Measurements from ENCODE around the gene AOPEP.

Gene AOPEP

DNA sequence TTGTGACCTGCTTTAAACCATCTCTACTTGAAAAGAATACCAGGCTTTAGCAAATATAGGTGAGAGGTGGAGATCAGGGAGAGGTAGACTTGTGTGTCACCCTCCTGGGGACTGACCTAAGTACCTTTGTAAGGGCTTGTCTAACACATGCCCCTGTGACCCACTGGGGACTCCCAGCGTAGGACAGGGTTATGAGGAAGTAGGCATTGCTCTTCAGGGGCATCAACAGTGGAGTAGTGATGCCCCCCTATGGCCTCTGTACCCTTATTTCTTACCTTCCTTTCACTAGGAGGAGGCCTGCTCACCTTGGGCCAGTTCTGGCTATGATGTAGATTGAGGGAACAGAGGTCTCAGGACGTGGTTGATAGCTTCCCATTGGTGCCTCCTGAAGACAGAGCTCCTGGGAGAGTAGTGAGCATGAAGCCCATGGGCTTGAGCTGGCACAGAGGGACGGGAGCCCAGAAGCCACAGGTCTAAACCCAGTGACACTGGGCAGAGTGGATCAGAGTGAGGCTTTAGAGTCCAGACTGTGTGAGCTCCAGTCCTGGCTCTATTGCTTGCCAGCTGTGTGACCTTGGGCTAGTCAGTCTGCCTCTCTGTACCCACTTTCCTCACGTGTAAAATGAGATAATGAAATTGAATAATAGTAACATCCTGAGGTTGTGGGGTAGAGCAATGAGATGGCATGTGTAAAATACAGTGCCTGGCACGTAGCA lies 191.7 kb downstream of the AOPEP start:
- in situ Hi-C loops (cut with MboI; ENCODE audit: low pct_unique_long_range_greater_than_20kb, low sequenced_read_pairs): no loop called here
- peak; percentile 40 for DNase-seq

- in situ Hi-C loops (cut with MboI; ENCODE audit: low pct_unique_long_range_greater_than_20kb, low sequenced_read_pairs): no loop called here
- no peak for DNase-seq
Measured at GRCh38 chr9:94919376-94920098, 193.0 kb downstream of the AOPEP start.

GRCh38 chr9:94920420-94921091 lies 194.1 kb downstream of the AOPEP start:
- in situ Hi-C loops (cut with MboI; ENCODE audit: low pct_unique_long_range_greater_than_20kb, low sequenced_read_pairs): no loop called here

GRCh38 chr9:94921092-94921471 lies 194.6 kb downstream of the AOPEP start:
- DNase-seq: no peak
- in situ Hi-C loops (cut with MboI; ENCODE audit: low pct_unique_long_range_greater_than_20kb, low sequenced_read_pairs): no loop called here

More at GRCh38 chr9:94920420-94921091, 194.1 kb downstream of the AOPEP start:
- no peak for DNase-seq

DNA sequence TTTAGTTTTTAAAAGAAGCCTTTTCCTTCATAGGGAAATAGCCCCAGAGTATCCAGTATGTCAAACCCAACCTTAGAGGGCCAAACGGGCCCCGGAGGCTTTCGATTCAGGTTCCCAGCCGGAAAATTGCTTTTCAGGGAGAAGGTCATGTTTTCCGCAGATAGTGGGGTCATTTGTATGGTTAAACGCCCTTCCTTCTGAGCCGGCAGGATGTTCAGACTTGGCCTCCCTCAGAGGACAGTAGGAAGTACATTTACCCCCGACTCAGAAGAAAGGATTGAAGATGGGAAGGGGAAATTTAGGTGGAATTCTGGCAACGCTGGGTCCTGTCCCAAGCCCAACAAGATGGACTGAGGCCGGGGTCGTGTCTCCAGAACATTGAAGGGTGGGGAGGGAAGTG lies 195.2 kb downstream of the AOPEP start:
- DNase-seq: no peak
- in situ Hi-C loops (cut with MboI; ENCODE audit: low pct_unique_long_range_greater_than_20kb, low sequenced_read_pairs): no loop called here

- in situ Hi-C loops (cut with MboI; ENCODE audit: low pct_unique_long_range_greater_than_20kb, low sequenced_read_pairs): no loop called here
- no peak for DNase-seq
Measured at GRCh38 chr9:94922098-94922607, 195.7 kb downstream of the AOPEP start.

- DNase-seq: no peak
- in situ Hi-C loops (cut with MboI; ENCODE audit: low pct_unique_long_range_greater_than_20kb, low sequenced_read_pairs): no loop called here
Measured at GRCh38 chr9:94922691-94923107, 196.2 kb downstream of the AOPEP start.

DNA sequence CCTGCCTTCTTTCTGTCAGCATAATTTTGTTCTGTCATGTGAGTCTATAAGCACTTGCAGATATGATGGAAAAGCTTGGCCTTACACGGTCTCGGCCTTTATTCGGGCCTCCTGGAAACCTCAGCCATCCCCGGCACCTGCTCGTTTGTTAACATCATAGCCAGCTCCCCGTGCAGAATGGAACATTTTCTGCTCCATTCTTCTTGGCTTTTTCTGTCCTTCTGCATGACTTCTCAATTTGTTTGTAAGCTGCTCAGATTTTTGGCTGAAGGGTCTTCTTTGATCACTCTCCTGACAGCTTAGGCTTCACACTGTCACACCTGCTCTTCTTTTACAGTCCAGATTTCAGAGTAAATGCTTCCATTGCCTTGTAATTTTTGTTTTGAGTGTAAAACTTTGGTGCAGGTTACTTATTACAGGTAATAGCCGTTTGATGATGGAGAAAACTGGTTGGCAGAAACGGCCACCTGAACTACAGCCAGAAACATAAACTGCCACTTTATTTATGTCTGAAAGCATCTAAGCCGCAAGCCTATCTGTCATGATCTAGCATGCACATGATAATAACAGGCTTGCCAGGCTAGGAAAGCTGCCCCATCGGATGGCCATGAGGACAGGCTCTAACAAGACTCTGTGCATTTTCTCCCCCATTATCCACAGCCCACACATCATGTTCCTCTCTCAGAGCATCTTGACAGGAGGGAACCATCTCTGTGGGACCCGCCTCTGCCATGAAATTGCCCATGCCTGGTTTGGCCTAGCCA lies 197.0 kb downstream of the AOPEP start:
- no peak for DNase-seq

GRCh38 chr9:94925751-94926430 lies 199.4 kb downstream of the AOPEP start:
- DNase-seq: no peak
- in situ Hi-C loops (cut with MboI; ENCODE audit: low pct_unique_long_range_greater_than_20kb, low sequenced_read_pairs): no loop called here

More for the DNA sequence above, 197.0 kb downstream of the AOPEP start:
- in situ Hi-C loops (cut with MboI; ENCODE audit: low pct_unique_long_range_greater_than_20kb, low sequenced_read_pairs): no loop called here

GRCh38 chr9:94926431-94926800 lies 199.9 kb downstream of the AOPEP start:
- DNase-seq: no peak
- in situ Hi-C loops (cut with MboI; ENCODE audit: low pct_unique_long_range_greater_than_20kb, low sequenced_read_pairs): no loop called here

- DNase-seq: no peak
- in situ Hi-C loops (cut with MboI; ENCODE audit: low pct_unique_long_range_greater_than_20kb, low sequenced_read_pairs): no loop called here
Measured at GRCh38 chr9:94927048-94927761, 200.7 kb downstream of the AOPEP start.

DNA sequence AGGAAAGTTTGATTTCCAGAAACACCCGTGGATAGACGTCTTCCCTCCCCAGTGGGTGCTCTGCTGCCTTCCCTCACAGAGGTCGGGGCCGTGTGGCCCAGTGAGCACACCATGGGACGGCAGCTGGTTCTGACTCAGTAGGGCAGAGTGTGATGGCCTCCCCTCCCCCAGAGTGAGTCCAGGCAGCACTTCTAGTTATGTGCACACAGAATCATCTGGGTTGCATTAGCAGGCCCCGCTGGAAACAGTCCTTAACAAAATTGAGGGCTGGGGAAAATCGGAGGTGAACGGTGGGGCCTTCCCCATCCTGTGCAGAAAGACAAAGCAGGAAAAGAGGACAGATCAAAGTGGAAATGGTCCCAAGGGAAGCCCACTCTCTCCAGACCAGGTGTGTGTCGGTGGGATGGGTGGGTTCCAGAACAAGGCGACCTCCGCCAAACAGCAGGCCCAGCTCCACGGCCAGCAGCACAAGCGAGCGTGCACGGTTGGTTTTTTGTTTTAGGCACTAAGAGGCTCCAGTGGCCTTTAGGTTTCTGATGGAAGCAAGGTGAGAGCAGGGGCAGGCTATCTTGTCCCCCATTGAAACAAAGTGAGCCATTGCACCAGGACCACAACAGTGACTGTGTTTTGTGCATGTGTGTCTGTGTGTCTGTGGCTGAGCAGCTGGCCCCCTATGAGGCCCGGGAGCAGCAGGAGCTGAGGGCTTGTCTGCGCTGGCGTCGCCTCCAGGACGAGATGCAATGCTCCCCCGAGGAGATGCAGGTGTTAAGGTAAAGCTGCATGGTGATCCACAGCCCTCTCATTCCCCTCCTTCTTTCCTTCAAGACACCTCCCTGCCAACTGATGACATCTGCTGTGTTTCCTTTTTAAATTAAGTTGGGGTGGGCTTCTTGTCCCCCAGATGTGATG lies 201.5 kb downstream of the AOPEP start:
- in situ Hi-C loops (cut with MboI; ENCODE audit: low pct_unique_long_range_greater_than_20kb, low sequenced_read_pairs): no loop called here

DNA sequence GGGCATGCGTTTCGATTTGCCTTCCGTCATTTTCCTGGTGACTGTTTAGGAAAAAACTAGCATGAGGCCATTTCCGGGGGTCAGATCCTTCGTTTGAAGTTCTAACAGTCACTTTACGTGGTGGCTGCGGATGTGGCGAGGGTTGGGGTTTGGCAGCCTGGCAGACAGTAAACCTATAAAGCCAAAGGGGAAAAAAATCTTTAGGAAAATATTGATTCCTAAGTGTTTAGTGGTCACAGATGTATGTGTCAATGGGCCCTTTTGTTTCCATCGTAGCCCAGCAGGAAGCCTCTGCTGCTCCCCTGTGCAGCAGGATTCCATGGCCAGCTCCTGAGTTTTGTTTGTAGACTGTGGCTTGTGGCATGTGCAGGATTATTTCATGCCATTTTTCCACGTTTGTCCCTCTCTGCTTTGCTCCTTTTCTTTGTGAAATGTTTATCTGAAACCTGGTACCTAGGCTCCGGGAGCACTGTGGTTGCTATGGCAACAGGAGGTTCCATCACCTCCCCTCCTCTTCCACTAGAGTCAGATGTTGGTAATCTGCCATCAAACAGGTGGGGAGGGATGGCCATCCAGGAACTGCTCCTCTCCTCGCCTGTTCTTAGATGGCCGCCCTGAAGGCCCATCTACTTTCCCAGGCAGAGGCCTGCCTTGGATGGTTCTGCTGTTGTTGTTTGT lies 202.3 kb downstream of the AOPEP start:
- in situ Hi-C loops (cut with MboI; ENCODE audit: low pct_unique_long_range_greater_than_20kb, low sequenced_read_pairs): no loop called here
- no peak for DNase-seq

More for the DNA sequence above, 201.5 kb downstream of the AOPEP start:
- no peak for DNase-seq

DNA sequence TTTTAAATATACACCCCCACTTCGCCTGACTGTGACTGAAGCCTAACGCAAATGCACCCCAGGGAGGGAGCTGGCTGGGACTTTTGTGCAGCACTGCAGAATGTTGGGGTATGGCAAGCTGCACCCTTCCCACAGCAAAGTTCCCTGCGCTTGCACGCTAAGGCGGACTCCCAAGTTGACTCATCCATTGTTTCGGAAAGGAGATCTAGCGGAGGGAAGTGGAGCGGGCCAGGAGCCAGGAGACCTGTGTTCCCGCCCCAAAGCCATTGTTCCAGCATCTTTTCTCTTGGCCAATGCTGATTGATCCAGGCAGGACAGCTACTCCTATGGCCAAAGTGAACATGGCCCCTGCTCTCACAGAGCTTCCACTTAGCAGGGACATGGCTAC lies 202.9 kb downstream of the AOPEP start:
- DNase-seq: no peak
- in situ Hi-C loops (cut with MboI; ENCODE audit: low pct_unique_long_range_greater_than_20kb, low sequenced_read_pairs): no loop called here

DNA sequence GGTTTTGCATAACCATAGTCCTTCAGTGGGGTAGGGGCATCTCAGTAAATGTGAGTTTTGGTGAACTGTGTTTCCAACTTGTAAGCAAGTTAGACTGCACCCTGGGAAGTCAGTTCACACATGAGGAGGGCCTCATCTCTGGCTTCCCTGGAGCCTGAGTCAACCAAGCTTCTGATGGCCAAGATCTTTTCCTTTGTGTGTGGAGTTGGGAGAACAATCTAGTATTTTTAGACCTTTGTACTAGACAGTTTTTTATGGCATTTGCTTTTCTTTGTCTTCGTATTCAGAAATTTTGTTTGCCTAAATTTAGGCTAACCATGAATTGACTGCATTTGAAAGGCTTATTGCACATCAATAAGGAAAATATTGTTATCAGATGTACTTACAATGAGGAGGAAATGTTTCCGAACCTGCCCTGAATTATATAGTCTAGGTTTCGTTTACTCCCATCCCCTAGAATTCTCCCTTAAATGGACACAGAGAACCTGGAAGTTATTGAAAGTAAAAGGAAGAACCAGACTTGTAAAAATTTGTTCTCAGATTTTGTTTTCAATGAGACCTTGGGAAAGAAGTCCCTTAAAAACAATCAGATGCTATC lies 204.6 kb downstream of the AOPEP start:
- in situ Hi-C loops (cut with MboI; ENCODE audit: low pct_unique_long_range_greater_than_20kb, low sequenced_read_pairs): no loop called here
- no peak for DNase-seq

DNA sequence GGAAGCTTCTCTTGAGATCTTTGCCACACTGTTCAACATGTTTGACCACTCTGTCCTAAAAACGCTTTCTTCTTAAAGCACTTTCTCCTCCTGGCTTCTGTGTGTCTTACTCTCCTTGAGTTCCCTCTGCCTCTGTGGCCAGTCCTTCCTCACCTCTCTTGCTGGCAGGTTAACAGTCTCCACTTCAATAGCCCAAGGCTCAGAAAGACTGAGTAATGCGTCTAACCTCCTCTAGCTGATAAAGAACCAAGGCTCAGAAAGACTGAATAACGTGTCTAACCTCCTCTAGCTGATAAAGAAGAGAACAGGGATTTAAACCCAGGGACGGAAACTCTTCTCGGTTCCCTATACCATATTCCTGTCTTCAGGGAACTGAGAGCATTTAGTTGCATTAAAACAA lies 205.2 kb downstream of the AOPEP start:
- no peak for DNase-seq
- in situ Hi-C loops (cut with MboI; ENCODE audit: low pct_unique_long_range_greater_than_20kb, low sequenced_read_pairs): no loop called here
